Epithelial cell of proximal tubule (primary cell): ENCODE measurements around the gene ANXA10. TPM values are rescaled to one million over a fixed set of nuclear protein-coding genes. Genes with fewer than 3 reads are reported as not detected.
"Not testable (repeated sequence)": the region's sequence is repeated elsewhere in the genome, so short reads cannot be mapped to it uniquely, and the experiment has no call there.

ENCODE experiments used
- DNase-seq: peaks from one replicate; pipeline ENCODE4 v3.0.0-alpha.2; 2011; ENCODE audit warnings: low read depth
- H3K4me3 ChIP-seq: 2 replicates; pipeline ENCODE4 v1.5.1; 2011; ENCODE audit warnings: low read depth, mild to moderate bottlenecking, low read length
- total RNA-seq: library from RNA; depleted of rRNA; stranded (reverse); fragments of >200 nt; gene quantifications from 2 replicates; pipeline ENCODE4 v1.2.3, GENCODE V29; 2015
- TF ChIP-seq, protein P1 (sequence below): conservative IDR thresholded peaks from 2 replicates; pipeline ENCODE4 v1.5.1; 2012; ENCODE audit warnings: low read depth, mild to moderate bottlenecking, low read length

The ANXA10 gene
- total RNA-seq, 1 donor from 2014 or later, result 0.29 TPM

DNA sequence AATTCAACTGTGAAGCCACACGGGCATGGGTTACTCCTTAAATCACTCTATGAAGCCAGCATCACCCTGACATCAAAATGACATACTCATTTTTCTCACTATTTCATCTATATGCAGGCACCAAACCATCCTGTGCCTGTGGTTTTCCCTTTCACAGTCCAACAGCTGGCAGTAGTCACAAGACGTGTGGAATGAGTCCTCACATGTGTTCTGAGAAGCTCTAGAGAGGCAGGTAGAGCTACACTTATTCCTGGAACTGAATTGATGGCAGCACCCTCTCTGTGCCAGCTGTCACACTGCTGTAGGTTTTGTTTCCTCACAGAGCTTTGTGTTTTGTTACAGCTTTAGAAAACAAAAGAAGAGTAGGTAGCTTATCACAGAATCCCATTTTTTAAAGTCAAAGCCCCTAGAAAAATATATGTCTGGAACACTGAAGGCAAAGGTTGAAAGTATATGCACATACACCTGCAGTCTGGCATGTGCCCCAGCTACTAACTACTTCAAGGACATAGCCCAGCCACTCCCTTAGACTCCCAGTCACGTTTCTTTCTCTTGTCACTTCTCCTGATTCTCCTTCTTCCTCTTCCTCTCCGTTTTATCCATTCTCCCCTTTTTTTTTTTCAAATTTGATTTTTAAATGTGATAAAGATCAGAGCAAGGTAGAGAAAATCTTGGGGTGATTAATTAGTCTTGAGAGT is 107.1 kb downstream of the ANXA10 start:
- TF ChIP-seq, protein P1, sequence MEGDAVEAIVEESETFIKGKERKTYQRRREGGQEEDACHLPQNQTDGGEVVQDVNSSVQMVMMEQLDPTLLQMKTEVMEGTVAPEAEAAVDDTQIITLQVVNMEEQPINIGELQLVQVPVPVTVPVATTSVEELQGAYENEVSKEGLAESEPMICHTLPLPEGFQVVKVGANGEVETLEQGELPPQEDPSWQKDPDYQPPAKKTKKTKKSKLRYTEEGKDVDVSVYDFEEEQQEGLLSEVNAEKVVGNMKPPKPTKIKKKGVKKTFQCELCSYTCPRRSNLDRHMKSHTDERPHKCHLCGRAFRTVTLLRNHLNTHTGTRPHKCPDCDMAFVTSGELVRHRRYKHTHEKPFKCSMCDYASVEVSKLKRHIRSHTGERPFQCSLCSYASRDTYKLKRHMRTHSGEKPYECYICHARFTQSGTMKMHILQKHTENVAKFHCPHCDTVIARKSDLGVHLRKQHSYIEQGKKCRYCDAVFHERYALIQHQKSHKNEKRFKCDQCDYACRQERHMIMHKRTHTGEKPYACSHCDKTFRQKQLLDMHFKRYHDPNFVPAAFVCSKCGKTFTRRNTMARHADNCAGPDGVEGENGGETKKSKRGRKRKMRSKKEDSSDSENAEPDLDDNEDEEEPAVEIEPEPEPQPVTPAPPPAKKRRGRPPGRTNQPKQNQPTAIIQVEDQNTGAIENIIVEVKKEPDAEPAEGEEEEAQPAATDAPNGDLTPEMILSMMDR, result no peak

DNA sequence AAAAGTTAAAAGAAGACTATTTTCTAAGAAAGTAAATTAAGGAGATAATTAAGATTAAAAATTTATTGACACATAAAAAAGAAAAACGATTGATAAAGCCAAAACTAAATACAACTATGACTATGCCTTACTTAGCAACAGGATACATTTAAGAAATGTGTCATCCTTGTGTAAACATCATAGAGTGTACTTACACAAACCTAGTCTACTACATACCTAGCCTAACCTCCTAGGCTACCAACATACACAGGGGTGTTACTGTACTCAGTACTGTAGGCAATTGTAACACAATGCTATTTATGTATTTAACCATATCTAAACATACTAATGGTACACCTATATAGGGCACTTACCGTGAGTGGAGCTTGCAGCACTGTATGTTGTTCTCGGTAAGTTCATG is 108.3 kb downstream of the ANXA10 start:
- DNase-seq, result no peak
- H3K4me3 ChIP-seq, result no peak overlapping the region
- TF ChIP-seq, protein P1, result no peak

More for the DNA sequence above, 107.1 kb downstream of the ANXA10 start:
- DNase-seq, result no peak
- no peak overlapping the region for H3K4me3 ChIP-seq

DNA sequence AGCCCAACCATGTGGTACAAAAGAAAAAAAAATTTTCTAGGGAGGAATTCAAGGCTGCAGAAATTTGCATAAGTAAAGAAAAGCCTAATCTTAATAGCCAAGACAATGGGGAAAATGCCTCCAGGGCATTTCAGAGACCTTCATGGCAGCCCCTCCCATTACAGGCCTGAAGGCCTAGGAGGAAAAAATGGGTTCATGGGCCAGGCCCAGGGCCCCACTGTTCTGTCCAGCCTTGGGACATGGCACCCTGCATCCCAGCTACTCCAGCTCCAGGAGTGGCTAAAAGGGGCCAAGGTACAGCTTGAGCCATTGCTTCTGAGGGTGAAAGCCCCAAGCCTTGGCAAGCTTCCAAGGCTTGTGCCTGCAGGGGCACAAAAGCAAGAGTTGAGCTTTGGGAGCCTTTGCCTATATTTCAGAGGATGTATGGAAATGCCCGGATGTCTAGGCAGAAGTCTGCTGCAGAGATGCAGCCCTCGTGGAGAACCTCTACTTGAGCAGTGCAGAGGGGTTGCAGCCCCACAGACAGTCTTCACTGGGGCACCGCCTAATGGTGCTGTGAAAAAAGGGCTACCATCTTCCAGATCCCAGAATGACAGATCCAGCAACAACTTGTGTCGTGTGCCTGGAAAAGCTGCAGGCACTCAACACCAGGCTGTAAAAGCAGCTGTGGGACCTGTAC is 111.0 kb downstream of the ANXA10 start:
- TF ChIP-seq, protein P1, result no peak
- H3K4me3 ChIP-seq, result no peak overlapping the region
- no peak for DNase-seq

DNA sequence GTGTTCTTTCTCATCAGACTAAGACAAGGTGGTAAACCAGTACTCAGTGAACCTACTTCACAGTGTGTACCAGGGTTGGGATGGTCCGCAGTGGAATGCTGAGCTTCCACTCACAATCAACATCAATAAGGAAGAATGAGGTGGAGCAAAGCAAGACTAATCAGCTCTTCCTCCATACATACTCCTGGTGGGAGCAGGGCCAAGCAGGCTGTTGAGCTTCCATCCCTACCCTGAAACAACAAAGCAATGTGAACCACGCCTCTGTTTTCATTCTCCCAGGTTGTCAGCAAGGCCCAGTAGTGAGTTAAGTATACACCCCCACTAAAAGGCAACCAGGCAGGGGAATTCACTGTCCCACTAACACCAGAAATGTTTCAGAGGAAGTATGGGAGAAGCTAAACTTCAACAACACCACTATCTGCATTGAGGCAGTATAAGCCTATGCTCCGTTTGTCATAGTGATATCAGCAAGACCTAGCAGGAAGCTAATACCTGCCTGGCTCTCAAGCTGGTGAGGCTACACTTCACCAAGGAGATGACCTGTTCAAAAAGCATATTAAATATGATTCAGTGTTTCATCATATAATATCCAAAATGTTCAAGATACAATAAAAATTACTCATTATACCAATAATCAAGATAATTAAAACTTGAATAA is 116.7 kb downstream of the ANXA10 start:
- TF ChIP-seq, protein P1, result no peak
- no peak for DNase-seq

DNA sequence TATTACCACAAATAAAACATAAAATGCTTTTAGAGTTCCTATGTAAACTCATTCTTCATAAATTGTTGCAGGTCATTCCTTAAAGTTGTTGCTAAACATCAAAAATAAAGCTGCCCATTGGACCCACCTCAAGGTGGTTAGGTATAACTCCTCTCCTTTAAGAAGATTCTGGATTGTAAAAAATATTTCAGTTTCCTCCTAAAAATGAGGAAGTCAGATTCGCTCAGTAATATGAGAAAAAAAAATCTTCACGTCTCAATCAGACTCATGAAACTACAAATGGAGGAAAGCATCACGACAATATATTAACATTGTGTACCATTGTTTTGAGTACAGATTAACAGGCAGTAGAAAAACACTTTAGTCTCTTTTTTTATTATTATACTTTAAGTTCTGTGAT is 120.3 kb downstream of the ANXA10 start:
- TF ChIP-seq, protein P1, result no peak
- no peak for DNase-seq
- no peak overlapping the region for H3K4me3 ChIP-seq

More for the DNA sequence above, 116.7 kb downstream of the ANXA10 start:
- no peak overlapping the region for H3K4me3 ChIP-seq

DNA sequence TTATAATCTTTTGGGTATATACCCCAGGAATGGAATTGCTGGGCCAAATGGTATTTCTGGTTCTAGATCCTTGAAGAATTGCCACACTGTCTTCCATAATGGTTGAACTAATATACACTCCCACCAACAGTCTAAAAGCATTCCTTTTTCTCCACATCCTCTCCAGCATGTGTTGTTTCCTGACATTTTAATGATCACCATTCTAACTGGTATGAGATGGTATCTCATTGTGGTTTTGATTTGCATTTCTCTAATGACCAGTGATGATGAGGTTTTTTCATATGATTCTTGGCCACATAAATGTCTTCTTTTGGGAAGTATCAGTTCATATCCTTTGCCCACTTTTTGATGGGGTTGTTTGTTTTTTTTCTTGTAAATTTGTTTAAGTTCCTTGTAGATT is 121.2 kb downstream of the ANXA10 start:
- DNase-seq, result not testable (repeated sequence)

DNA sequence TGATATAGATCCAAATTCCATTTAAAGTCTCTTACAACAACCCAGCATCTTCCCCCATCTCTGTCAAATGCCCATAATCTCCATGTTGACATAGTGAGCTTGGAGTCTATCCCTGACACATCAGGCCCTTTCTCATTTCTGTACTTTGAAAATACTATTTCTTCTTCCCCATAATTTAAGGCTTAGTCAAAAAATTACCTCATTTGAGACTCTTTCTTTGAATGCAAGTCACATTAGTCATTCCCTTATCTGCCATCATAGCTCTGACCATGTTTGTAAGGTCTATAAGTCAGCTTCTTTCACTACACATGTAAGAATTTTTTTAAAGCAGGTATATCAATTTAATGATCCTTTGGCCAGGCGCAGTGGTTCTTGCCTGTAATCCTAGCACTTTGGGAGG is 126.3 kb downstream of the ANXA10 start:
- peak; percentile 10 for DNase-seq
- no peak overlapping the region for H3K4me3 ChIP-seq
- TF ChIP-seq, protein P1, result no peak

More for the DNA sequence above, 121.2 kb downstream of the ANXA10 start:
- not testable (repeated sequence) for H3K4me3 ChIP-seq
